A549 (cell line): ENCODE data around the gene SYAP1. TPM values are rescaled to one million over a fixed set of nuclear protein-coding genes. Genes with fewer than 3 reads are reported as not detected.

Source experiments
- ATAC-seq, 2 experiments: fragments of 200-7000 bp in 1 of 2; fragments of >200 bp in 1 of 2; cut with Nextera tagmentation in 1 of 2; cut with Tn5 transposase in 1 of 2; 3 replicates each; pipeline versions ENCODE4 v1.8.0 to v1.9.1; 2018 to 2020; ENCODE audit warnings: mild to moderate bottlenecking in 1 of 2, moderate library complexity in 1 of 2
- CTCF ChIA-PET: fragments of 300-600 bp; sonication (Branson Sonifier 250); formaldehyde crosslinking; extraction: SDS; loops from one replicate; lab custom pipeline; 2021; ENCODE audit warnings: antibody characterized with exemption, inconsistent platforms; lab: Yijun Ruan, JAX
- POLR2A ChIA-PET: fragments of 350-600 bp; formaldehyde crosslinking; extraction: SDS; loops from one replicate; lab custom pipeline; 2021; ENCODE audit warnings: antibody characterized with exemption, inconsistent platforms; lab: Yijun Ruan, JAX
- DNase-seq, 2 experiments: peaks; one replicate each; pipeline versions ENCODE4 v3.0.0 to v3.0.0-alpha.2; 2011 to 2016; ENCODE audit warnings: low read depth in 1 of 2, low spot score in 1 of 2
- FAIRE-seq: peaks from 2 replicates; lab custom pipeline; 2011; peaks lifted over from hg19 to GRCh38; lab: Jason Lieb, UNC
- H3K27ac ChIP-seq, 2 experiments: fragments of >200 bp; sonication (Bioruptor Twin); formaldehyde crosslinking; 3 replicates each; pipeline ENCODE4 v1.5.1; 2016 to 2017
- H3K4me1 ChIP-seq: fragments of >200 bp; sonication (Bioruptor Twin); formaldehyde crosslinking; 3 replicates; pipeline ENCODE4 v1.6.1; 2016
- H3K4me2 ChIP-seq: fragments of >200 bp; sonication (Bioruptor Twin); formaldehyde crosslinking; 3 replicates; pipeline ENCODE4 v1.6.1; 2016
- H3K4me3 ChIP-seq: fragments of >200 bp; sonication (Bioruptor Twin); formaldehyde crosslinking; 3 replicates; pipeline ENCODE4 v1.5.1; 2016
- H3K9me3 ChIP-seq: fragments of >200 bp; sonication (Bioruptor Twin); formaldehyde crosslinking; 3 replicates; pipeline ENCODE4 v1.6.1; 2016
- BHLHE40 ChIP-seq: IDR thresholded peaks from 2 replicates; pipeline ENCODE4 v1.6.1; 2012; ENCODE audit warnings: low read depth, low read length, inconsistent platforms
- CBX2 ChIP-seq: fragments of 200-600 bp; sonication (generic); IDR thresholded peaks from 2 replicates; pipeline ENCODE4 v1.6.1; 2016; ENCODE audit warnings: low read depth, mild to moderate bottlenecking, borderline replicate concordance
- CHD2 ChIP-seq: fragments of 150-350 bp; IDR thresholded peaks from 2 replicates; pipeline ENCODE4 v1.6.1; 2014; ENCODE audit warnings: low read length; ENCODE audit not compliant: partially characterized antibody
- FOXS1 ChIP-seq: fragments of 250-450 bp; sonication (Bioruptor Pico); IDR thresholded peaks from 2 replicates; pipeline ENCODE4 v1.5.0; 2020; ENCODE audit warnings: mild to moderate bottlenecking, moderate library complexity
- HEYL ChIP-seq: fragments of 250-450 bp; sonication (Bioruptor Pico); IDR thresholded peaks from 2 replicates; pipeline ENCODE4 v1.8.0; 2021; ENCODE audit warnings: mild to moderate bottlenecking, moderate library complexity
- HOXB13 ChIP-seq: fragments of 250-450 bp; sonication (Bioruptor Pico); IDR thresholded peaks from 2 replicates; pipeline ENCODE4 v1.5.0; 2020; ENCODE audit warnings: low read depth, mild to moderate bottlenecking, moderate library complexity
- JUN ChIP-seq, 2 experiments: fragments of >200 bp; sonication (Bioruptor Twin); formaldehyde crosslinking; IDR thresholded peaks; 2 replicates in 1 of 2; 3 replicates in 1 of 2; pipeline ENCODE4 v1.6.1; 2016 to 2017
- KDM1A ChIP-seq: fragments of 200-600 bp; sonication (generic); IDR thresholded peaks from 2 replicates; pipeline ENCODE4 v1.6.1; 2016; ENCODE audit warnings: low read depth, mild to moderate bottlenecking
- MAFK ChIP-seq: fragments of 450-650 bp; IDR thresholded peaks from 2 replicates; pipeline ENCODE4 v1.6.1; 2014; ENCODE audit not compliant: partially characterized antibody
- NR3C1 ChIP-seq: fragments of >200 bp; sonication (Bioruptor Twin); formaldehyde crosslinking; IDR thresholded peaks from 3 replicates; pipeline ENCODE4 v1.6.1; 2017
- POLR2AphosphoS2 ChIP-seq: conservative IDR thresholded peaks from 2 replicates; pipeline ENCODE4 v1.6.1; 2012; ENCODE audit warnings: low read length, improper control_type of control experiment, inconsistent platforms
- RAD21 ChIP-seq, 2 experiments: fragments of >200 bp in 1 of 2; sonication (Bioruptor Twin) in 1 of 2; formaldehyde crosslinking in 1 of 2; IDR thresholded peaks in 1 of 2; conservative IDR thresholded peaks in 1 of 2; 2 replicates in 1 of 2; 3 replicates in 1 of 2; pipeline ENCODE4 v1.6.1; 2012 to 2018; ENCODE audit warnings: inconsistent platforms in 1 of 2
- RNF2 ChIP-seq: fragments of 200-600 bp; sonication (generic); IDR thresholded peaks from 2 replicates; pipeline ENCODE4 v1.6.1; 2016; ENCODE audit warnings: low read depth, mild to moderate bottlenecking, antibody characterized with exemption, moderate library complexity, borderline replicate concordance
- TP53 ChIP-seq: fragments of 250-450 bp; sonication (Bioruptor Pico); IDR thresholded peaks from 2 replicates; pipeline ENCODE4 v1.5.0; 2021; ENCODE audit warnings: mild to moderate bottlenecking, moderate library complexity
- ZNF302 ChIP-seq: fragments of 250-450 bp; sonication (Bioruptor Pico); IDR thresholded peaks from 2 replicates; pipeline ENCODE4 v1.9.0; 2021; ENCODE audit warnings: inconsistent platforms, mild to moderate bottlenecking, moderate library complexity
- WGBS: methylation state at CpG from one replicate; pipeline ENCODE4 v1.1.6; 2017; ENCODE audit errors: missing lambda C conversion rate; 5-methylcytosine and 5-hydroxymethylcytosine counted together
- polyA plus RNA-seq, 4 experiments: library from polyadenylated mRNA; depleted of rRNA in 3 of 4; stranded (reverse); fragments of >200 nt; fragmentation: RNase III in 1 of 4; extraction: RNeasy Plus Mini Kit Qiagen cat#74134 plus additional on column Dnase treatment in 1 of 4; gene quantifications; 2 replicates in 3 of 4; 3 replicates in 1 of 4; pipeline ENCODE4 v1.2.3, GENCODE V29; 2011 to 2017
- TF ChIP-seq, protein P1 (sequence below): fragments of 150-350 bp; IDR thresholded peaks from 2 replicates; pipeline ENCODE4 v1.6.1; 2014; ENCODE audit warnings: low read depth, mild to moderate bottlenecking, low read length
- TF ChIP-seq, protein P2 (sequence below): fragments of >200 bp; sonication (Bioruptor Twin); formaldehyde crosslinking; IDR thresholded peaks from 3 replicates; pipeline ENCODE4 v1.5.1; 2016
- TF ChIP-seq, protein P3 (sequence below): fragments of 250-450 bp; sonication (Bioruptor Pico); IDR thresholded peaks from 2 replicates; pipeline ENCODE4 v1.5.0; 2020; ENCODE audit warnings: low read depth, mild to moderate bottlenecking, moderate library complexity
- TF ChIP-seq, protein P4 (sequence below): IDR thresholded peaks from 2 replicates; pipeline ENCODE4 v1.6.1; 2012

The SYAP1 gene
- polyA plus RNA-seq, 2 of the 4 experiments (the other 2 are of a cell fraction): 18.9 to 20.9 TPM

DNA sequence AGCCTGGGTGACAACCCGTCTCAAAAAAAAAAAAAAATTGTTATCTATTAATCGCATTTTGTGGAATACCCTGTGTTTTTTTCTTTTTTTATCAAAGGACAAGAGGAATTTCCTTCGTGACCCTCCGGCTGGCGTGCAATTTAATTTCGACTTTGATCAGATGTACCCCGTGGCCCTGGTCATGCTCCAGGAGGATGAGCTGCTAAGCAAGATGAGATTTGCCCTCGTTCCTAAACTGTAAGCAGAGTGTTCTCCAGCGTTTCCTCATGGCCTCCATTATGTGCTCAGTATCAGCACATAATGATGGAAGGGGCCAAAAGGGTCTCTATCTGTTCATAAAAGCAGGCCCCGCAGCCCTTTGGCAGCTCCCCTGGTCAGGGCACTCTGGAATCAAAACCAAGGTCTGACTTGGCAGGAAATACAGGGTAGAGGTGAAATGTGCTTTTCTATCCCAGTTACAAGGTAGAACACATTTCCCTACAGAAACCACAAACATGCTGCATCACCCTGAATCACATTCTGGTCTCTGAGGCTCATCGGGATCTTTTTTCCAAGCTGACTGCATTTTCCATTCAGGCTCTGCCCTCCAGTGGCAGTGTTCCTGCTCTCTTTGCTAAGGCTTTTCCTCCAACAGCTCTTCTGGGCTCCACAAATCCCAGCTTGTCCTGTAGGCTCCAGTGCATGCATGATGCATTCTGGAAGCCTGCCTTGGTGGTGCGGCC lies 24.4 kb downstream of the SYAP1 start:
- Histone ChIP-seq H3K4me1 (no peaks in the 10 kb centered on the region), H3K4me3 (no peak overlapping the region), H3K4me2 (no peak overlapping the region), H3K9me3 (no peaks in the 10 kb centered on the region), H3K27ac (peak overlapping the region in 1 of 2 experiments; percentile 54; a peak in 1 of 6 replicates)
- 86% methylated on average over 11 of the region's 12 CpGs for WGBS
- CTCF ChIA-PET: interaction anchor here (0.6 to 1.4 kb wide), 9 partner anchors 14 to 965 kb away, joined by 3 to 4 read pairs (median 3); partner anchors contain the start of gene TXLNG
- FAIRE-seq: peak; percentile 51
- ATAC-seq: peak; percentile 80 to 82
- TF ChIP-seq FOXS1 (CRISPR knock-in tag): no peak
- TF ChIP-seq, protein P1, sequence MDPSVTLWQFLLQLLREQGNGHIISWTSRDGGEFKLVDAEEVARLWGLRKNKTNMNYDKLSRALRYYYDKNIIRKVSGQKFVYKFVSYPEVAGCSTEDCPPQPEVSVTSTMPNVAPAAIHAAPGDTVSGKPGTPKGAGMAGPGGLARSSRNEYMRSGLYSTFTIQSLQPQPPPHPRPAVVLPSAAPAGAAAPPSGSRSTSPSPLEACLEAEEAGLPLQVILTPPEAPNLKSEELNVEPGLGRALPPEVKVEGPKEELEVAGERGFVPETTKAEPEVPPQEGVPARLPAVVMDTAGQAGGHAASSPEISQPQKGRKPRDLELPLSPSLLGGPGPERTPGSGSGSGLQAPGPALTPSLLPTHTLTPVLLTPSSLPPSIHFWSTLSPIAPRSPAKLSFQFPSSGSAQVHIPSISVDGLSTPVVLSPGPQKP: no peak
- peak; percentile 5 for TF ChIP-seq MAFK
- no peak for TF ChIP-seq BHLHE40
- TF ChIP-seq TP53 (CRISPR knock-in tag): no peak
- no peak for TF ChIP-seq POLR2AphosphoS2
- TF ChIP-seq, protein P2, sequence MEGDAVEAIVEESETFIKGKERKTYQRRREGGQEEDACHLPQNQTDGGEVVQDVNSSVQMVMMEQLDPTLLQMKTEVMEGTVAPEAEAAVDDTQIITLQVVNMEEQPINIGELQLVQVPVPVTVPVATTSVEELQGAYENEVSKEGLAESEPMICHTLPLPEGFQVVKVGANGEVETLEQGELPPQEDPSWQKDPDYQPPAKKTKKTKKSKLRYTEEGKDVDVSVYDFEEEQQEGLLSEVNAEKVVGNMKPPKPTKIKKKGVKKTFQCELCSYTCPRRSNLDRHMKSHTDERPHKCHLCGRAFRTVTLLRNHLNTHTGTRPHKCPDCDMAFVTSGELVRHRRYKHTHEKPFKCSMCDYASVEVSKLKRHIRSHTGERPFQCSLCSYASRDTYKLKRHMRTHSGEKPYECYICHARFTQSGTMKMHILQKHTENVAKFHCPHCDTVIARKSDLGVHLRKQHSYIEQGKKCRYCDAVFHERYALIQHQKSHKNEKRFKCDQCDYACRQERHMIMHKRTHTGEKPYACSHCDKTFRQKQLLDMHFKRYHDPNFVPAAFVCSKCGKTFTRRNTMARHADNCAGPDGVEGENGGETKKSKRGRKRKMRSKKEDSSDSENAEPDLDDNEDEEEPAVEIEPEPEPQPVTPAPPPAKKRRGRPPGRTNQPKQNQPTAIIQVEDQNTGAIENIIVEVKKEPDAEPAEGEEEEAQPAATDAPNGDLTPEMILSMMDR: 0 out of 3 replicates have a peak, but pooled peaks have one; percentile 8
- TF ChIP-seq RNF2: no peak
- TF ChIP-seq, protein P3, sequence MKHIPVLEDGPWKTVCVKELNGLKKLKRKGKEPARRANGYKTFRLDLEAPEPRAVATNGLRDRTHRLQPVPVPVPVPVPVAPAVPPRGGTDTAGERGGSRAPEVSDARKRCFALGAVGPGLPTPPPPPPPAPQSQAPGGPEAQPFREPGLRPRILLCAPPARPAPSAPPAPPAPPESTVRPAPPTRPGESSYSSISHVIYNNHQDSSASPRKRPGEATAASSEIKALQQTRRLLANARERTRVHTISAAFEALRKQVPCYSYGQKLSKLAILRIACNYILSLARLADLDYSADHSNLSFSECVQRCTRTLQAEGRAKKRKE: no peak
- TF ChIP-seq RAD21 (conservative IDR thresholded peaks at IDR 0.05 in 1 of 2, IDR thresholded peaks at IDR 0.05 in 1 of 2): peak in 1 of 2 experiments; percentile 36; a peak in 2 of 5 replicates
- TF ChIP-seq NR3C1: no peak
- no peak for TF ChIP-seq JUN (IDR thresholded peaks at IDR 0.05)
- TF ChIP-seq, protein P4, sequence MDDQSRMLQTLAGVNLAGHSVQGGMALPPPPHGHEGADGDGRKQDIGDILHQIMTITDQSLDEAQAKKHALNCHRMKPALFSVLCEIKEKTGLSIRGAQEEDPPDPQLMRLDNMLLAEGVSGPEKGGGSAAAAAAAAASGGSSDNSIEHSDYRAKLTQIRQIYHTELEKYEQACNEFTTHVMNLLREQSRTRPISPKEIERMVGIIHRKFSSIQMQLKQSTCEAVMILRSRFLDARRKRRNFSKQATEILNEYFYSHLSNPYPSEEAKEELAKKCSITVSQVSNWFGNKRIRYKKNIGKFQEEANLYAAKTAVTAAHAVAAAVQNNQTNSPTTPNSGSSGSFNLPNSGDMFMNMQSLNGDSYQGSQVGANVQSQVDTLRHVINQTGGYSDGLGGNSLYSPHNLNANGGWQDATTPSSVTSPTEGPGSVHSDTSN: no peak
- TF ChIP-seq HEYL (CRISPR knock-in tag): no peak
- POLR2A ChIA-PET: interaction anchor here (1.2 kb wide), 1 partner anchor 31 kb away, joined by 3 read pairs; the partner anchor contains the start of gene CTPS2
- peak in 1 of 2 experiments; percentile 61 for DNase-seq

DNA sequence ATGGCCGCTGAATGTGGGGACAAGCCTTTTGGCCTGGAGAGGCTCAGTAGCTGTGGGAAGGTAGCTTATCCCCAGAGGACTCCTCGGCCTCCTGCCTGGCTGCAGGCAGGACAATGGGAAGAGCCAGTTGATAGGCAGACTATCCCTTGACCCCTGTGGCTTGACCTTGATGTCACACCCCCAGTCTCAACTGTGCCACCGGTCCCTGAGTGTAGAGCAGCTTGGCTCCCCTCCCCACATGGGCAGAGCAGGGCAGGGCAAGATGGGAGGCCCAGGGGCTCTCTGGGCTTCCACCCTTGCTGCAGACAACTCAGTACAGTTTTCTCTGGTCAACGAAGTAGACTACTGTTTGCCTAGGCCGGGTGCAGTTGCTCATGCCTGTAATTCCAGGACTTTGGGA lies 25.7 kb downstream of the SYAP1 start:
- no peak for FAIRE-seq
- peak in 1 of 2 experiments; percentile 17; a peak in 1 of 6 replicates for ATAC-seq
- TF ChIP-seq, protein P1: no peak
- TF ChIP-seq CBX2 (no peak), ZNF302 (no peak), KDM1A (no peak), HOXB13 (CRISPR knock-in tag) (no peak), JUN (IDR thresholded peaks at IDR 0.05) (no peak), CHD2 (no peak)

More for the DNA sequence above, 25.7 kb downstream of the SYAP1 start:
- no peak for DNase-seq
- ChIA-PET CTCF (interaction anchor here (0.9 to 1.4 kb wide), 3 partner anchors 12 to 33 kb away, joined by 3 to 4 read pairs (median 3); no protein-coding TSS in a partner anchor), POLR2A (no interaction called here)
- WGBS: 82% methylated on average over 4 of the region's 5 CpGs
- Histone ChIP-seq H3K27ac (no peak overlapping the region), H3K4me1 (no peaks in the 10 kb centered on the region), H3K9me3 (no peaks in the 10 kb centered on the region), H3K4me2 (no peak overlapping the region), H3K4me3 (no peak overlapping the region)
